GM19240 (cell line): ENCODE measurements around the gene SARNP.
"Not testable (repeated sequence)": the region's sequence is repeated elsewhere in the genome, so short reads cannot be mapped to it uniquely, and the experiment has no call there.

Experiments
- DNase-seq: peaks from one replicate; pipeline ENCODE4 v3.0.0; 2011; ENCODE audit warnings: low spot score; ENCODE audit not compliant: insufficient read length

The SARNP gene, protein sequence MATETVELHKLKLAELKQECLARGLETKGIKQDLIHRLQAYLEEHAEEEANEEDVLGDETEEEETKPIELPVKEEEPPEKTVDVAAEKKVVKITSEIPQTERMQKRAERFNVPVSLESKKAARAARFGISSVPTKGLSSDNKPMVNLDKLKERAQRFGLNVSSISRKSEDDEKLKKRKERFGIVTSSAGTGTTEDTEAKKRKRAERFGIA

DNA sequence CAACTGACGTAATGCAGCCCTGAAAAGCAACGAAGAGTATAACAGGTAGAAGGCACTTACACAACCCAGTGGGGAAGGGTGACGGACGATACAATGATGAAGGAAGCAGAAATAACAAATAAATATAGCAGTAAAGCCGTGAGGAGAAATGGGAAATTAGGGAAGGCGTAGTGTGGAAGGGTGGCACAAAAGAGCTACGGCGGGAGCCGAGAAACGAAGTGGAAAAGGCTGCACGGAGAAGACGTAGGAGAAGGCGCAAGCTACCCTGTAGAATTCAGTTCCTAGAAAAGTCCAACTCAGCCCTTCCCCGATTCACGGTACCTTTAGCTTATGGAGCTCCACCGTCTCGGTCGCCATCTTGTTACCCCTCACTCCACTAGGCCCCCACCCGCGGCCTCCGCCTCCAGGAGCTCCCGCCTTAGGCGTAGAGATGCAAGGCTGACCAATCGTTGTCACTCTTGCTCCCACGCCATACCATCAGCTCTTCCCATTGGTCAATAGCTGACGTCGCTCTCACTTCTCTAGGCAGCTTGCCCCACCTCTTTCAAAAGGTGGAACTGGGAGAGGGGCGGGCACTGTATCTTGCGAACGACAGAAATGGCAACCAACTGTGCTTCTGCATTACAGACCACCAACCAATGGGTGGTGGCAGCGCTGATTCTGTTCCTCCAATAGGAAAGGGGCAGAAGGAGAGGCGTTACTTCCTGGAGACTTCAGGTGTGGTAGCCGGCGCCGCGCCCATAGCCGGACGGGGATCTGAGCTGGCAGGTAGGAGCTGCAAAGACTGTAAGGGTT is at the start of gene SARNP, which contains the start of gene ORMDL2:
Gene SARNP, minus strand, starts transcription at position 380 of the 795 bp plus-strand sequence. Its CDS starts 23 bp downstream, at position 357.
Gene ORMDL2, plus strand, starts transcription at position 697 of the 795 bp plus-strand sequence. CDS start 959 bp downstream, outside the sequence.
- peak; percentile 89 for DNase-seq

DNA sequence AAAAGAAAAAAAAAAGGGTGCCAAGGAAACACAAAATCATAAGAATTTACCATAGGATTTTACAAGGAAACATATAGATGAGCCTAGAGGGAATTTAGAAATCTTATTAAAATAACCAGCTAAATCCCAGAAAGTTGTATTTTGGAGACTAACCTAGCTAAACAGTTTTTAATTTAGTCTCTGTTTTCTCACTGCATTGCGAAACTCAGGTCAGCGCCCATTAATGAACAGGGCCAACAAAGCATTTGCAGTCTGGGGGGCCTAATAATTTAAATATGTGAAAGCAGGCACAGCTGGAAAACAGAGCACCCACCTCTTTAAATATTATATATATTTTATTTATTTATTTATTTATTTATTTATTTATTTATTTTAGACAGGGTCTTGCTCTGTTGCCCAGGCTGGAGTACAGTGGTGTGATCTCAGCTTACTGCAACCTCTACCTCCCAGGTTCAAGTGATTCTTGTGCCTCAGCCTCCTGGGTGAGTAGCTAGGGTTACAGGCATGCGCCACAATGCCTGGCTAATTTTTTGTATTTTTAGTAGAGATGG is 49.0 kb upstream of the SARNP start:
- DNase-seq = not testable (repeated sequence)

DNA sequence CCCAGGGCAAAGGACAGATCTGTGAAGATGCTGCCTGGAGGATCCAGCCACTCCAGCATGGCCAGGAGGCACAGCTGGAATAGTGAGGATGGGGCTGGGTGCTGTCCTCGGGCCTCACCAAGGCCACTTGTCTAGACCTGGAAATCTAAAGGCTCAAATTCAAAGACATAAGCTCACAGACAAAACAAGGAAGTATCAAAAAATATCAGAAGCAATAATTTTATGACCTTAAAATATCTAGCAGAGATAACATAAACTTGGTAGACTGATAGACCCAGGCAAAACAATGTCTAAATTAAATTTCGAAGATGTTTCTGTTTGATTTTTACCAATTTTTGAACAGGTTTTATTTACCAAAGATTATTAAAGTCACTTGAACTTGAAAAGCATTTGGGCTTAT is 47.8 kb upstream of the SARNP start:
- DNase-seq = no peak

DNA sequence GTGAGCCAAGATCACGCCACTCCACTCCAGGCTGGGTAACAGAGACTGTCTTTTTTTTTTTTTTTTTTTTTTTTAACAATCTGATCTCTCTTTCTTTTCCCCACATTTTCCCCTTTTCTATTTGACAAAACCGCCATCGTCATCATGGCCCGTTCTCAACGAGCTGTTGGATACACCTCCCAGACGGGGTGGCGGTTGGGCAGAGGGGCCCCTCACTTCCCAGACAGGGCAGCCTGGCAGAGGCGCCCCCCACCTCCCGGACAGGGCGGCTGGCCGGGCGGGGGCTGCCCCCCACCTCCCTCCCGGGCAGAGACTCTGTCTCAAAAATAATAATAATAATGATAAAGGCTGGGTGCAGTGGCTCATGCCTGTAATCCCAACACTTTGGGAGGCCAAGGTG is 45.4 kb upstream of the SARNP start:
- DNase-seq = not testable (repeated sequence)

DNA sequence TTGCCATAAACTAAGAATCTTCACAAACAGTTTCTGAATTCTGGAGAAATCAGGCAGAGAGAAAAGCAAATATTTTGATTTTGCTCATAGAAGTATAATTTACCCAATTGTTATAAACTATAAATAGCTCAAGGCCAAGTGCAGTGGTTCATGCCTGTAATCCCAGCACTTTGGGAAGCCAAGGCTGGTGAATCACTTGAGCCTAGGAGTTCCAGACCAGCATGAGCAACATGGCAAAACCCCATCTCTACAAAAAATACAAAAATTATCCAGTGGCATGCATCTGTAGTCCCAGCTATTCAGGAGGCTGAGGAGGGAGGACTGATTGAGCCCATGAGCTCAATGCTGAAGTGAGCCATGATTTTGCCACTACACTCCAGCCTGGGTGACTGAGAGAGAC is 44.8 kb upstream of the SARNP start:
- no peak for DNase-seq

DNA sequence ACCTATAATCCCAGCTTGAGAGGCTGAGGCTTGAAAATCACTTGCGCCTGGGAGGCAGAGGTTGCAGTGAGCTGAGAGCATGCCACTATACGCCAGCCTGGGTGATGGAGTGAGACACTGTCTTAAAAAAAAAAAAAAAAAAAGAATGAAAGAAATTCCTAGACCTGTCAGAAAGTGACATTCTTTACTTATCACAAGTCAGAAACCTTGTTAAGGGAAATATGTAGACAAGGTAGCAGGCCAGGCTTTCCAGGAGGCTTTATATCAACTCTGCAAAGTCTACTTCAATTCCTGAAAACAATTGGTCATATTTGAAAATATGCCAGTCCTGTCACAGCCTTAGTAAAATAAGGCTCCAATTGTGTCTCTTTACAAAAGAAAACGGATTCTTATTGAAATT is 44.3 kb upstream of the SARNP start:
- no peak for DNase-seq

DNA sequence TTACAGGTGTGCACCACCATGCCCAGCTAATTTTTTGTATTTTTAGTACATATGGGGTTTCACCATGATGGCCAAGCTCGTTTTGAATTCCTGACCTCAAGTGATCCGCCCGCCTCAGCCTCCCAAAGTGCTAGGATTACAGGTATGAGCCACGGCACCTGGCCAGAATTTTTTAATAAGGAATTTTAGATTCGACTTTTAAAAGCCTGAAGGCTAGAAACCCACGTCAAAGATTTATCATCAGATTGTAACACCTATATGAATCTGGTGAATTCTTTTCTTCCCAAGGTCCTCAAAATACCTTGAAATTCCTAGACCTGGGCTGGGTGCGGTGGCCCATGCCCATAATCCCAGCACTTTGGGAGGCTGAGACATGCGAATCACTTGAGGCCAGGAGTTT is 43.9 kb upstream of the SARNP start:
- DNase-seq = no peak

DNA sequence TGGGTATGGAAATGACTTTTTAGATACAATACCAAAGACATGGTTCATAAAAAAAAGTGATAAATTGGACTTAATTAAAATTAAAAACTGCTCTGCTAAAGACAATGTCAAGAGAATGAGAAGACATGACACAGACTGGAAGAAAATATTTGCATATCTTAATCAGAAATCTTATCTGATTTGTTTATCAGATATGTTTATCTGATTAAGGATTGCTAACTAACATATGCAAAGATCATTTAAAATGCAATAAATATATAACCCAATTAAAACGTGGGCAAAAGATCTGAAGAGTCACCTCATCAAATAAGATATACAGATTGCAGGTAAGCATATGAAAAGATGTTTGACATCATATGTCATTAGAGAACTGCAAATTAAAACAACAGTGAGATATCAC is 35.2 kb upstream of the SARNP start:
- no peak for DNase-seq

DNA sequence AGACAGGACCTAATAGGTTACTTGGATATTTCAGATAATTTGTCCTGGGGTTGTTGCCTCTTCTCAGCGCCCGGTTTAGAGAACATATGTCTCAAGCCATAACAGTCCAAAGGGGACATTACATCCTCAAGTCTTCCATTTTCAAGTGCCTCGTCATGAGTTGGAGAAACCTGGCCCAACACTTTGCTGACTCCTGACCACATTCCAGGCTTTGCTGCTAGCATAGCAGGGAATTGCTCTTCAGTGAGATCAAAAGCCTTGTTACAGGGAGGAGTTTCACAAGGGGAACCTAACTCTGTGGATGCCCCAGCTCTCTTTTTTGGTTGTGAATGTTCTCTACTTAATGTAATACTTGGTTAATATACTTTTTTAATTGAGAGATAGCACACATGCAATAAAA is 33.4 kb upstream of the SARNP start:
- DNase-seq = no peak

DNA sequence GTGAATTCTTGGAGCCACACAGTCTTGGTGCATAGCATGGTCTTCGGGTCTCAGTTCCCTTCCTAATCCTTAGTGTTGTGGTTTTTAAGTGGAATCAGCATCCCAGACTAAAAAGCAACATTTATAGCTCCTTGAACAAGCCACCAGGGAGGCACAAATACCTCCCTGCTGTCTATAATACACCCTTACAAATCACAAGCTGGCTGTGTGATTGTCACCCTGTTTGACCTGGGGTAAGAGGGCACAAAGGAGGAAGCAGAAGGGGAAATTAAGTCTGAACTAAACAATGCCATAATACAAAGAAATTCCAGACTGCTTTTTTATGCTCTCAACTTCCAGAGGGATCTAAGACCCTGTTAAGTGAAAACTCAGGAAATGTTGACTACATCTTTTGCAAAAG is 32.9 kb upstream of the SARNP start:
- no peak for DNase-seq

DNA sequence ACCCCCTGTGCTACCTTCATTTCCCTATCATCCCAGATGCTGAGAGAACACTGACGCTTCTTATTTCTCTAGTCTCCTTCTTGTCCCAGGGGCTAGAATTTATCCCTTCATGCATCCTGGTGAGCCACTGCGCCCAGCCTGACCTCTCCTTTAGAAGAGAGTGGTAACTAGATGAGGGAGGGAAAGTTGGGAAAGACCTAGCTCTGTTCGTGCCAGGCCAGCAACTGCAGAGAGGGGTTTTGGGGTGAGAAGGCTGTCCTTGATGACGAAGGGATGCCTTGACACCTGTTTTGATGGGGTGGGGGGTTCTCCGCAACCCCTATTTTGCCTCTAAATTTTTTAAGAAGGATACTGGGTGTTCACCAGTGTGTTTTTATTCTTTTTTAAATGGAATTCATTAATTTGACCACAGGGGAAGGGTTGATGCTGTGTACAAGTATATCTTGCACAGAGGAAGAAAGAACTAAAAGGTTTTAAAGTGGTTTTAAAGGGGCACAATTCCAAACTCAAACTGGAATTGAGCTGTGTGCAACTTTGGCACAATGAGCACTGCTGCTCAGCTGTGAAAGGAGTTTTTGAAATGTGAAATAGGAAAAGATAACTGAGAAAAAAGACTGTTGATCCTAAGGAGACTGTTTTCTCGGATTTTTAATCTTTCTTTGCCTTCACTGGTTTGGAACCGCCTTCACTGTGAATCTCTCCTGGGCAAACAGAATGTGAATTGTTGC is 32.3 kb upstream of the SARNP start:
- no peak for DNase-seq

DNA sequence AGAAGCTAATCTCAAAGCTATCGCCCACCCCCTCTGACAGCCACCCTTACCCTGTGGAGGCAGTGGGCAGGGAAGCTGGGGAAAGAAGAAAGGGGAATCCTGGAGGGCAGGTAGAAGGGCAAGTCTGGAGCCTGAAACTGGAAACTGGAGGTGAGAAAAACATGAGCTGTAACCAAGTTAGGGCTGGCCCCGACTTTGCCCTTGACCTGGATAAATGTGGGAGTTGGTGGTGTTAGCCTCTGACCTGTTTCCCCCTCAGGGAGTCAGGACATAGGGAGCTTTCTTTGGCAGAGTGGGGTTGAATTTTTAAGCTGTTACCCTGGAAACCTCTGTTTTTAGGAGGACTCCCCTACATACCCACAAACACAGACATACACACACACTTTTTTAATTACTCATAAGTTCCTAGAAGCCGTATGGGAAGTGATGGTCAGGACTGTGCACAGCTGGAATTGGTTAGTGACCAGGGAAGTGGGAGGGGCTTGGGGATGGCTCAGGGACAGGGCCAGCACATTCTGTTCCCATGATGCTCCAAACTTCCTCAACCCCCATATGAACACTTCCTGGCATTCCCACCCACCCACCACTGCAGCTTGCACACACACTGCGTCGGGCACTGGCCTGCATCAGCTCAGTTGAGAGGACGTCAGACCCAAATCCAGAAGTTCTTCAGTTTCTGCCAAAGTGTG is 30.2 kb upstream of the SARNP start:
- no peak for DNase-seq

DNA sequence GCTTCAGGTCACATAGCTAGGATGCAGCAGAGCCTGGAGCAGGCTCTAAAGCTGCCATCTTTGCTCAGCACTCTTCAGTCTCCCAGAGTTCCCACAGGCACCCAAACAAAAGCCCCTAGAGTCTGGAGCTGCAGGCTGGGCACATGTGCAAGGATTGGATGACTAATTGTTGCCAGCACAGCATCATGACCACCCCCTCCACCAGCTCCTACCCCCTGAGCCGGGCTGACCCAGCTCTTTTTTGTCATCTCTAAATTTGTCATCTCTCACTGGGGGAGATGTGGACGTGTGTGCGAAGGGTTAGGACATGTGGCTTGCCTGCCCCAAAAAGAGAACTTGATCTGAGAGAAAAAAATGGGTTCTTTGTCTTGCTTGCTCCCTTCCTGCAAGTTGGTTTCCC is 29.5 kb upstream of the SARNP start:
- DNase-seq = no peak

DNA sequence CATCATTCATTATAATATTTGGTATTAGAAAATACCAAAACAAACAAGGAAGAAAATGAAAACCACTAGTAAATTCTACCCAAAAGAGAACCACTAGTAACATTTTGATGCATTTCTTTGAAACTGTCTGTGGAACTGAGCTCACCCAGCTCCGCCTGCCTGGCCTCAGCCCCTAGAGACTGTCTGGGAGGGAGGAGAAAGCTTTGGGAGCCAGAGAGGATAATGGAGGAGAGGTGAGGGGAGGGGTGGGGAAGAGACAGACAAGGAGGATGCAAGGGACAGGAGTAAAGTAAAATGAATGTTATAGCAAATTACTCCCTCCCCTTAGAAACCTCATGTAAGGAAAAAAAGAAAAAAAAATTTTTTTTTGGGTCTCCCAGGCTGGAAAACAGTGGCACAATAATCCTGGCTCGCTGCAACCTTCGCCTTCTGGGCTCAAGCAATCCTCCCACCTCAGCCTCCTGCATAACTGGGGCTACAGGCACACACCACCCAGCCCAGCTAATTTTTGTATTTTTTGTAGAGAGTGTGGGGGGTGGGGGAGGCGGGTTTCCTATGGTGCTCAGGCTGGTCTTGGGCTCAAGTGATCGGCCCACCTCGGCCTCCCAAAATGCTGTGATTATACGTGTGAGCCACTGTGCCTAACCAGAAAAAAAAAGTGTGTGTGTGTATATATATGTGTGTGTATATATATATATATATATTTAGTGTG is 28.4 kb upstream of the SARNP start:
- DNase-seq = no peak

DNA sequence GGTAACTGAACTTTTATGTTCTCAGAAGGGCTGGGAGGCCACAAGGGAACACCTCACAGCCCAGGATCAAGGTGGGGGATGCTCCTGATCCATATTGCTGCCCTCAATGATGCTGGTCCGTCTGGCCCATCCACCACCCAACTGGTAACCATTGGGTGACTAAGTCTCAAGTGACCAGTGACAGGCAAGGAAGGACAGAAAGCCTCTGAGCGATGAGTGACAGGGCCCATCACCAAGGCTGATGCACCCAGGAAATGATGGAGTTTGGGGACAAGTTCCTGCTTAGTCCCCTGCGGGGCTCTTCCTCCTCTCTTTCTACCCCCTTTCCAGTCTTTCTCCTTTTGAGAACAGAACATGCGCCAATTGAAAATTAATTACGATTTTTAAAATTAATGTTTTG is 27.8 kb upstream of the SARNP start:
- DNase-seq = no peak

DNA sequence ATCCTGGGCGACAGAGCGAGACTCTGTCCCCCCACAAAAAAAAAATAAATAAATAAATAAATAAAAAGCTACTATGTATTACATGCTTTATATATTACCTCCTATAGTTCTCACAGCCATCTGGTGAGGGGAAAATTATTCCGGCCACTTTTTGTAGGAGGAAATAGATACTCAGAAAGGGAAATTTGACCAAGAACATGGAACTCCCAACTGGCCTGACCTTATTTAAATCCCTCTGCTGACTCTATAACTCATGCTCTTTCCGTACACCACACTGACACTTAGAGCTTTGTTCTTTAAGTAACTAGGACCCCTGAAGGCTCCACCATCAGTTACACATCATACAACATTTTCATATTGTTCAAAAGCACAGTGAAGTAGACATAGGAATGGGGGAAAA is 27.4 kb upstream of the SARNP start:
- no peak for DNase-seq

DNA sequence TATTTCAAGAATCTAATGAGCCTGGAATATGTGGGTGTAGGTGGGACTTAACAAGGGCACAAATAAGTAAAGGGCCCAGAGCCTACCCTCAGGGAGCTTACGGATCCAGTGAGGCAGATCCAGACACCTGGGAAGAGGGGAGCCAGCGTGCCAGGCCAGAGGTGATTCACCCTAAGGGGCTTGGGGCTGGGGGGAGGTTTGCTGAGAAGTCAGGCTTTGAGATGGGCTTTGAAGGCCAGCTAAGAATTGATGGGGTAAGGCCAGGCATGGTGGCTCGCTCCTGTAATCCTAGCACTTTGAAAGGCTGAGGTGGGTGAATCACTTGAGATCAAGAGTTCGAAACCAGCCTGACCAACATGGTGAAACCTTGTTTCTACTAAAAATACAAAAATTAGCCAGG is 25.9 kb upstream of the SARNP start:
- no peak for DNase-seq

DNA sequence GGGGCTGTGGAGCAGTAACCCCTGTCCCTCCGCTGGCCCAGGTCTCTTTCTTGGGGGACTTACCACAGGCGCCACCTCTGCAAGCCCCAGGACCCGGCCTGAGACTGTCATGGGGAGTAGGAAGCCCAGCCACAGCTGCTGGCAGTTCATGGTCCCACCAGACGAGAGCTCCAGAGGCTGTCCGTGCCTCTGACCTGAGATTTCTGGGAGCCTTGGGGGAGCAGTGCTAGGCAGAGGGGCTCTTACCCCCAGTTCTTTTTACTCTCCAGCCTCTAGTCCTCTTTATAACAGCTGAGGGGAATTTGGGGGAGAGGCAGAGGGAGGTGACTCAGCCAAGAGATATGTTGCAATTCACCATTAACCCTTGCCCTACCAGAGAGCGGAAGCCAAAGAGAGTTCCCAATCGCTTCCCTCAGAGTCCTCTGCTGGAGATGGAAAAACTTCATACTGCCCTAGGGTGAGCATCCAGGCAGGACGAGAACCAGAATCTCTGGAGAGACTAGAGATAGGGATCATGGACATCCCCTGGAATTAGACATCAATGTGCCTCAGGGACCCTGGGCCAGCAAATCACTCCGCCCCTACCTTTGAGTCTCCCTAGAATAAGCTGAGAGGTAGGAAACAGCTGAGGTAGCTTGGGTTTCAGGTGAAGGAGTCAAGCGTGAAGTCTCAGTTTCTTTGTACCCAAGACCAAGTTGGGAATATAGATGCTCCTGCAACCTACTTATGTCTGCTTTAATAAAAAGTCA is 25.3 kb upstream of the SARNP start, which contains the start of gene MMP19:
Gene MMP19, minus strand, starts transcription at position 256 of the 749 bp plus-strand sequence. Its CDS starts 106 bp downstream, at position 150.
- no peak for DNase-seq

DNA sequence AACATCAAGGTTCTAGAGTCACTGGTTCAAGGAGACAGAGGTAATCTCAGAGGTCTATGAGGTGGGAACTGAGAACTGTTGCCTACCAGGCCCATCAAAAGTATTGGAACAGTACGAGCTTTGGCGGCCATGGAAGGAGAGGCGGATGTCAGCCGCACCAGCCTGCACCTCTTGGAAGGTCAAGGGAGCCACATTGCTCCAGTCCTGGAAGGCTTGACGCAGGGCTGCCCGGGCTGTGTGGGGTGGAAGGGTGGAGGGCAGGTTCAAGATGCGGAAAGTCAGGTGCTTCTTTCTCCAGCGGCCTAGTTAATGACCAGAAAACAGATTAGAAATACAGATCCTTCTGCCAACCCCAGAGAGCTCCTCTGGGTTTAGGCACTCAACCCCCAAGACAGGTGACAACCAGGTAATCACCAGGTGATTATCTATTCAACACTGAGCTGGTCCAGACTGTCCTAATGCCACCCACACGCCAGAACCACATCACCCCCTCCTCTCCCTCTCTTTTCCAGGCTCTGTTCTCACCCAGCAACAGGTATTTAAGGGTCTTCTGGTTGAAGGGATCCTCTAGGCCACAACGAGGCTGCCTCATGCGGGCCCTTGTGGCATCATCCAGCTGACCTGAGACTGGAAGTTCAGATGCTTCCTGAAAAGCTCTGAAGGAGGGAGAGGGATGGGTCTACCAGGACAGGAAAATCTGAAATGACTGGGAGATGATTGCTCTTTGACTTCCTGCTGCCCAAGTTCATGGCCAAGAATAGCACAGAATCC is 23.2 kb upstream of the SARNP start:
- no peak for DNase-seq
